ENCODE data around the gene MS4A4E.
A peak's percentile ranks its signal among the peaks of the same experiment; 100 is the strongest.
"Not testable (repeated sequence)": the region's sequence is repeated elsewhere in the genome, so short reads cannot be mapped to it uniquely, and the experiment has no call there.

MS4A4E gene

GRCh38 chr11:60242740-60243239 lies at the start of gene MS4A4E:
Gene MS4A4E (minus strand): TSS chr11:60243137. CDS start chr11:60230055, 13,082 bp downstream.
- no peak for DNase-seq

DNA sequence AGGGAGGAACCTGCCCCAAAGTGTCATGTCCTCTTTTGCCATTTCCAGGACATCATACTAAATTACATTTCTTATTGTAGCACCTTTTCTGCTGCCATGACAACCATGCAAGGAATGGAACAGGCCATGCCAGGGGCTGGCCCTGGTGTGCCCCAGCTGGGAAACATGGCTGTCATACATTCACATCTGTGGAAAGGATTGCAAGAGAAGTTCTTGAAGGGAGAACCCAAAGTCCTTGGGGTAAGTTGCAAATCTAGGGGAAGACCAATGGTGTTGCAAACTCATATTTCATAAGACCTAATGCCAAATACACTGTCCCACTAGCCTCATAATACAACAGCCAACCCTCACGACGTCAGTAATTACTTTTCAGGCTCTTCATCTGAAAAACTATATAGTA lies 49.2 kb upstream of the MS4A4E start:
- DNase-seq = no peak

- DNase-seq = no peak
These were observed 45.6 kb upstream of the MS4A4E start for GRCh38 chr11:60288531-60288930.

- not testable (repeated sequence) for DNase-seq
These were observed 42.6 kb upstream of the MS4A4E start for GRCh38 chr11:60285411-60286126.

DNA sequence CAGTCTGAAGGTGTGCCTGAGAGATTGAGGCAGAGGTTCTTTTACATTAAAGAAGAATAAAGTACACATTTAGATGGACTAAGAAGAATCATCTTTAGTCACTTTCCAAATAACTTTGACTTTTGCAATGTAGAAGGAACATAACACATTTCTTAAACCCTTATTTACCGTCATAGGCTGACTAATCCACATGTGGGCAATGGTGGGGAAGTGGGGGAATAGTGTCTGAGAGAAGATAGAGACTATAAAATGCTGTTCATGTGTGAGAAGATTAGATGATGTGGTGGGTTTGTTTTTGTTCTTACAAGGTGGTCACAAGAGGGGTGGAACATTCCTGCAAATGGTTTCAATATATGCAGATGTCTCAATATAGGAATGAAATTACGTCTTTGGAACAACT lies 39.3 kb upstream of the MS4A4E start:
- DNase-seq = no peak

GRCh38 chr11:60281485-60281884 lies 38.5 kb upstream of the MS4A4E start:
- DNase-seq = no peak

DNA sequence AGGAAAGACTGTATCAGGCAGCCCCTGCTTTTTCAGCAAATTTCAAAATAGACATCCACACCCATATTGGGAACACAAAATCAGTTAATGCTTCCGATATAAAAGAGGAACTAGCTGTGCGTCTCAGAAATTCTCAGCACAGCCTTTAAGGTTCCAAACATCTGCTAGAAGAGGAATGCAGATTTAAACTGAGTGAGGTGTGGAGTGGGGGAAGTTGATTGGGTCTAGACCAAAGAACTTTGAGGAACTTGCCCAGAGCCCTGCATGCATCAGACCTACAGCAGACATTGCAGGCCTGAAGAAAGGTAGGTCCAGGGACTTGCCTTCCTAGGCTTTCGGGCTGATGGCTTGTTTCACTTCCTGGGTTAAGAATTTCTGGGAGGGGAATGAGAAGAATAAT lies 37.5 kb upstream of the MS4A4E start, which contains the start of gene MS4A4A:
Gene MS4A4A, plus strand, starts transcription at position 255 of the 400 bp plus-strand sequence. Its CDS starts 10 bp downstream, at position 265.
- DNase-seq = peak; percentile 70

GRCh38 chr11:60274416-60274815 lies 31.5 kb upstream of the MS4A4E start:
- DNase-seq = no peak

- no peak for DNase-seq
These were observed 22.7 kb upstream of the MS4A4E start for GRCh38 chr11:60265373-60266214.

GRCh38 chr11:60264644-60265043 lies 21.7 kb upstream of the MS4A4E start:
- DNase-seq = no peak

DNA sequence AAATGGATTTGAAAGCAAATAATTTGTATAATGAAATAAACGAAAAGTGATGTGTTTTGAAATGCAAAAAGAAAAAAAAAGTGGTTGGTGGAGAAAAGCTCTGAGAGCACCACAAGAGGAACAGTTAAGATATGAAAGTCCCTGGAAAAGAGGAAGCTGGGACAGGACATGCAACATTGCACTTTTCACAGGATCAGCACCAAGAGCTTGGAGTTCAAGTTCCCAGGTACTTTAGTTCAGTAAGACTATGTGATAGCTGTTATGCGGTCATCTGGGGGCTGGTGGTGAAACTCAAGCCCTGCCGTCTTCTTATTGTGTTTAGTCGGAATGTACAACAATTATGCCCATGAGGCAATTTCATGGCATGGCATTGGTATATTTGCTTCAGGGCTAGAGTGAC lies 20.5 kb upstream of the MS4A4E start:
- DNase-seq = no peak

- DNase-seq = no peak
These were observed 18.1 kb upstream of the MS4A4E start for GRCh38 chr11:60261014-60261413.

DNA sequence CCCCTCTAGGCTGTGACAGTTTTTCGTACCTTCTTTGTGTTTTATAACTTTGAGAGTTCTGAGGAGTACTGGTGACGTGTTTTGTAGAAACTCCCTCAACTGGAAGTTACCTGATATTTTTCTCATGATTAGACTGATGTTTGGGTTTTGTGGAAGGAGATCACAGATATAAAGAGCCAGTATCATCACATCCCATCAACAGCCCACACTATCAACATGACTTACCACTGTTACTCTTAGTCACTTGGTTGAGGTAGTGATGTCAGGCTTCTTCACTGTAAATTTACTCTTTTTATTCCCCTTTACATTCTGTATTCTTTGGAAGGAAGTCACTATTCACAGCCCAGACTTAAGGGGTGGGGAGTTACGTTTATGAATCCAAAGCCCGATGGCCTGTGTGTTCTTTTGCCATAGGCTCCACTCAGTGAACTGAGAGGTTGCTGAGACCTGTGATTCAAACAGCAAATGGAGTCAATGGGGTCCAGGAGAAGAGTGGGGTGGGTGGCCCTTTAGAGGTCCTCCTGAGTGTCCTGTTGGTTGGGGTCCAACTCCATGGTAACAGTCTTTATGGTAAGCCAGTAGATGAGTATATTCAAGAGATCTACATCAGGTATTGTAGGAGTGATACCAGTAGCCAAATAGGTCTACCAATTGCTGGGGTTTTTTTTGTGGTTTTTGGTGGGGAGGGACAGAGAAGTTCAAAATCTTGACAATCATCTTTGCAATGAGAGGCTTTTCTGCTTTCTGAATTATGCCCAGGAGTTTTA lies 15.2 kb upstream of the MS4A4E start:
- DNase-seq = no peak

DNA sequence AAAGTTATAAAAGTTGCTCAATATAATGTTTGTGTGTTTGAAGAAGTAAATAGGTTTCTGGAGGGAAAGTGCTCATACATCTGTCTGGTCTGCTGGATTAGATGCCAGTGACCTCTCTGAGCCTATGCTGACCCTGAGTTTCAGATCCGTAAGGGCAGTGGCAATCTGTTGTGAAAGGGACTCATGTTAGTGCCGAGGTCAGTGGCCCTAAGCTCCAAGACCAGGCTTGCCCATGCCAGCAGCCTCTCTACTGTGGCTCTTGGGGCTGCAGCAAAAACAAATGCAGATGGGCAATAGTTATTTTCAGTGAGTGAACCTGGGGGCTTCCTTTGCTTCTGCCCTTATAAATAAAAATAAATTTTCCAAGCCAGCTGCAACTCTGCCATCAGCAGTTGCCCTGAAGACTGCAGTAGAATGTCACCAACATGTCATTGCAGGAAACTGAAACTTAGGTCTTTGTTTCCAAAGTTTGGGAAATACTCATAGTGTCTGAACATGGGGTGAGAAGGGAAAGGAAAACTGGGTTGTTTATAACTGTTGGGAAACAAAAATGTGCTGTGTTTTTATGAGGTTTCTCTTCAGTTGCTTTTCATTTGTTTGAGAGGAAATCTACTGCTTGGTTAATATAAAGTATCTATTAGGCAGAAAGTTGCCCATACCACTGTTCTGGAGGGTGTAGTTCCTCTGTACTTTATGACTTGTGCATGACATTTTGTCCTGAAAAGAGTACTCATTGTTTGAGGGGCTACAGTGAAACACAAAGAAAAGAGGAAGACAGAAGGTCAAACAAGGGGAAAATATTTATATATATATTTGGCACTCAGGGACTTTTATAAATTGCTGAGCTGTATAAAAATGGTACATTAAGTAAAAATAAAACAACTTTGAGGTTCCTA lies 9.5 kb upstream of the MS4A4E start:
- DNase-seq = no peak

DNA sequence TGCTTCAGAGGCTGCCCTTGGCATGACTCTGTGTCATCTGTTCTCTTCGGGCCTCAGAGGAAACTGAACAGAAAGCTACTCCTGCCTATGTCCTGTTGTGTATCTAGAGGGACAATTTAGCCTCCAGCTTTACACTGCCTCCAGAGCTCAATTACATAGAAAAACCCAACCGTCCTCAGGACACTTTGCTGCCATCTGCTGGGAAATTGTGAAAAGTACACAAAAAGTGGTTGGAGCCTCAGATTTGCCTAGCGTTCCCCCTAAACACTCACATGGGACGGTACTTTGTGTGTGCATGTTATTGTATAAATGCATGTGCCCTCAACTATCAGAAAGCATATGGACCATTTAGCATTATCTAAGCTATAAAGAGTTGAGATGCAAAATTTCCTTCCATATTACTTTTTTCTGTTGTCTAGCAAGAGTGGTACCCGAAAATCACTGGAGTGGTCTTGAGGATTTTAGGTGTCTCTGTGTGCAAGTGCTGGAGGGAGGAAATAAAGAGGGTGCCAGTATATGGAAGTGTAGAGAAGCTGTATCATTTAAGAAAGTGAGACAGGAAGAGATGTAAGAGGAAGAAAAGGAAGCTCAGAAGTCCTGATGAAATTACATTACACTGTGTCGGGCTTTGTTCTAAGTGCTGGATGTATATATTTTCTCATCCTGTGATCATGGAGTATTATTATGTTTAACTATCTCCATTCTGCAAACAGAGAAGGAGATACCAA lies 8.7 kb upstream of the MS4A4E start:
- DNase-seq = no peak

DNA sequence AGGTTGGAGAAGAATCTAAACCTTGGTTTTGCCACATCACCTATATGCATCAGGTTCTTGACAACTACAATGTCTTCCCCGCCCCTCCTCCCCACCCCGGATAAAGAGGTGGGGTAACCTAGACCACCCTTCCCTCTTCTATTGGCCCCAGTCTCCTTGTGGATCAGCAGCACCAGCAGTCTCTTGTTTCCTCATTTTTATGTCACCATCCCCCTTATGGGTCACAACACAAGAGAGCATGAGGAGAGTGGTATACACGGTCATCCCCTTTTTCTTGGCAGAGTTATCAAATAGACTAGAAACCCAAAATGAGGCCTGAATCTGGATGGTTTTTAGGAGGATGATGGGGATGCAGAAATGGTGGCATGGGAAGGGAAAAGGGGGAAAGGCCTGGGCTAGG lies 1.2 kb downstream of the MS4A4E start:
- no peak for DNase-seq

GRCh38 chr11:60240662-60241061 lies 2.3 kb downstream of the MS4A4E start:
- no peak for DNase-seq

DNA sequence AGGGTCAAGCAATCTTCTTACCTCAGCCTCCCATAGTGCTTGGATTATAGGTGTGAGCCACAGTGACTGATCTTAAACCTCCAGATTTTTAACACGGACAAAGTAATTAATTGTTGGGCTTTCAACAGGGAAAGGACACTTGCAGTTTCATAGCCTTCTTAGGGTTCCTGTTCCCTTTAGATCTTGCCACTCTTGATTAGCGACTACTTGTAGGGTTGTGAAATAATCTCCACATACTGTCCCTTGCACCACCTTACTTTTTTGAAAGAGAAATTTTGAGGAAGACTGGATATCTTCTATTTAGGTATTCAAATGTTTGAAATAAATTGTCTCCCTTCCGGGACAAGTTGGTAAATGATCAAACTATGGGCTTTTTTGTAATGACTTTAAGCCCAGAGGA lies 7.6 kb downstream of the MS4A4E start:
- DNase-seq = no peak

- no peak for DNase-seq
These were observed 12.3 kb downstream of the MS4A4E start for GRCh38 chr11:60230681-60231080.

GRCh38 chr11:60222141-60222540 lies 20.8 kb downstream of the MS4A4E start:
- DNase-seq = no peak

DNA sequence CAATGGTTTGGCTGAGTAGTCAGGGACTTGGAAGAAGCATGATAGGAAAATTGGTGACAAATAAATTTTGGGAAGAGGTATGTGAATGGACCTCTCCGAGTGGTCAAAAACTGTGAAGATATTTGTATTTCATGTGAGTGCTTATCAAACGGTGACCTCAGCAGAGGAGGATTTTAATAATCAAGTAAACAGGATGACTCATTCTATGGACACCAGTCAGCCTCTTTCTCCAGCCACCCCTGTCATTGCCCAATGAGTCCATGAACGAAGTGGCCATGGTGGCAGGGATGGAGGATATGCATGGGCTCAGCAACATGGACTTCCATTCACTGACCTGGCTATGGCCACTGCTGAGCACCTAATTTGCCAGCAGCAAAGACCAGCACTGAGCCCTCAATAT lies 21.2 kb downstream of the MS4A4E start:
- DNase-seq = no peak

All from SIG-M5 (cell line).